Uterus (tissue), 4 donors: Measurements from ENCODE around the gene NEURL1B. TPM values are rescaled to one million over a fixed set of nuclear protein-coding genes. Genes with fewer than 3 reads are reported as not detected.

ENCODE experiments used
- DNase-seq, 2 donors: peaks; one replicate each; pipeline ENCODE4 v3.0.0-alpha.2; 2019 to 2020
- H3K27ac ChIP-seq, 2 donors: fragments of 200-600 bp; sonication (generic); 1 replicate in 1 of 2; 2 replicates in 1 of 2; pipeline ENCODE4 v1.5.1; 2016 to 2018
- H3K27me3 ChIP-seq, 2 donors: fragments of 200-600 bp; sonication (generic); one replicate each; pipeline ENCODE4 v1.5.1; 2018 to 2019; ENCODE audit warnings: control low read depth in 1 of 2
- H3K36me3 ChIP-seq, 2 donors: fragments of 200-600 bp; sonication (generic); one replicate each; pipeline ENCODE4 v1.5.1; 2019; ENCODE audit warnings: control low read depth in 1 of 2
- H3K4me1 ChIP-seq, 2 donors: fragments of 200-600 bp; sonication (generic); one replicate each; pipeline ENCODE4 v1.5.1; 2018 to 2019; ENCODE audit warnings: control low read depth in 1 of 2
- H3K4me3 ChIP-seq, 2 donors: fragments of 200-600 bp; sonication (generic); 1 replicate in 1 of 2; 2 replicates in 1 of 2; pipeline ENCODE4 v1.5.1; 2018 to 2019; ENCODE audit warnings: mild to moderate bottlenecking in 1 of 2
- H3K9me3 ChIP-seq, 2 donors: fragments of 200-600 bp; sonication (generic); one replicate each; pipeline ENCODE4 v1.5.1; 2019; ENCODE audit warnings: control low read depth in 1 of 2
- POLR2A ChIP-seq, 2 donors: fragments of 450-650 bp; IDR thresholded peaks; one replicate each; pipeline ENCODE4 v1.6.1; 2016; ENCODE audit warnings: antibody characterized with exemption in 2 of 2, mild to moderate bottlenecking in 1 of 2, moderate library complexity in 1 of 2
- intact Hi-C: fragments of 100-400 bp; cut with DNase I; formaldehyde crosslinking; loops from one replicate; pipeline ENCODE4 v1.15.1; 2023; ENCODE audit warnings: low total_unique reads
- total RNA-seq, 4 donors: library from RNA; depleted of rRNA in 3 of 4; stranded (reverse); fragments of >200 nt in 3 of 4; gene quantifications; one replicate each; pipeline versions ENCODE4 v1.1.0 to v1.2.4, GENCODE V29; 2014 to 2023
- TF ChIP-seq, protein P1 (sequence below), 4 experiments: fragments of 200-600 bp in 2 of 4; fragments of 450-650 bp in 2 of 4; sonication (generic) in 2 of 4; IDR thresholded peaks; one replicate each; pipeline ENCODE4 v1.5.1; 2016 to 2019; ENCODE audit warnings: antibody characterized with exemption in 4 of 4, mild to moderate bottlenecking in 2 of 4, moderate library complexity in 1 of 4
- donor health status: DM: yes; HTN: yes; CAD: no.

Gene NEURL1B
- total RNA-seq, 4 donors from 2014 or later = 51.1 to 136 (median 74.1) TPM

- intact Hi-C loops = no loop called here
- Histone ChIP-seq H3K4me3 (no peak overlapping the region), H3K27me3 (no peaks in the 10 kb centered on the region), H3K4me1 (no peaks in the 10 kb centered on the region), H3K27ac (no peak overlapping the region), H3K9me3 (no peaks in the 10 kb centered on the region), H3K36me3 (no peaks in the 10 kb centered on the region)
- peak in 1 of 2 donors; percentile 14 for DNase-seq
- TF ChIP-seq POLR2A (IDR thresholded peaks at IDR 0.05) = no peak
- TF ChIP-seq, protein P1, sequence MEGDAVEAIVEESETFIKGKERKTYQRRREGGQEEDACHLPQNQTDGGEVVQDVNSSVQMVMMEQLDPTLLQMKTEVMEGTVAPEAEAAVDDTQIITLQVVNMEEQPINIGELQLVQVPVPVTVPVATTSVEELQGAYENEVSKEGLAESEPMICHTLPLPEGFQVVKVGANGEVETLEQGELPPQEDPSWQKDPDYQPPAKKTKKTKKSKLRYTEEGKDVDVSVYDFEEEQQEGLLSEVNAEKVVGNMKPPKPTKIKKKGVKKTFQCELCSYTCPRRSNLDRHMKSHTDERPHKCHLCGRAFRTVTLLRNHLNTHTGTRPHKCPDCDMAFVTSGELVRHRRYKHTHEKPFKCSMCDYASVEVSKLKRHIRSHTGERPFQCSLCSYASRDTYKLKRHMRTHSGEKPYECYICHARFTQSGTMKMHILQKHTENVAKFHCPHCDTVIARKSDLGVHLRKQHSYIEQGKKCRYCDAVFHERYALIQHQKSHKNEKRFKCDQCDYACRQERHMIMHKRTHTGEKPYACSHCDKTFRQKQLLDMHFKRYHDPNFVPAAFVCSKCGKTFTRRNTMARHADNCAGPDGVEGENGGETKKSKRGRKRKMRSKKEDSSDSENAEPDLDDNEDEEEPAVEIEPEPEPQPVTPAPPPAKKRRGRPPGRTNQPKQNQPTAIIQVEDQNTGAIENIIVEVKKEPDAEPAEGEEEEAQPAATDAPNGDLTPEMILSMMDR (IDR thresholded peaks at IDR 0.05) = no peak
These were observed 18.7 kb upstream of the NEURL1B start for GRCh38 chr5:172622091-172623046.

DNA sequence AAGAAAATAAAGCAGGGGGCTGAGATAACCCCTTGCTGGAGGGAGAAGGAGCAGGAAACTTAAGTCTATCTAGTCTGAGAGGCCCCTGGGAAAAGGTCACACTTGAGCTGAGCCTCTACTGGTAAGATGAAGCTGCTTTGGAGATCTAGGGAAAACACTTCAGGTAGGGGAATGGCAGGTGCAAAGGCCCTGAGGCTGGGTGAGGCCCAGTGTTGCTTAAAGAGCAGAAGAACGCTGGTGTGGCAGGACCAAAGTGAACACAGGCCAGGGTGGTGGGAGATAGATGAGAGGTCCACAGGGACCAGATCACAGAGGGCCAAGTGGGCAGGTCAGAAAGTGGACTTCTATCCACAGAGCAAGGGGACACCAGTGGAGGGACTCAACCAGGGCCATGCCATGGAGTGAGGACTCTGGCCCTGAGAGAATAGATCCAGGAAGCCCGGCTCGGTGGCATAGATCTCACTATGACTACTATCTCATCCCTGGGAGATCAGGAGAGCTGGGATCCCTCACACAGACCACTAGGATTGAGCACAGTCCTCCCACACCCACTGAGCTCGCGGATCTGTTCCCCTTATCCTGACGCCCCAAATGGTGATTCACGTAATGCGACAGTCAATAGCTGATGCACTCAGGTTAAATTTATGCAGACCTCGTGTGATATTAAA lies 17.6 kb upstream of the NEURL1B start:
- Histone ChIP-seq H3K27ac (no peak overlapping the region), H3K9me3 (no peaks in the 10 kb centered on the region), H3K4me1 (no peaks in the 10 kb centered on the region), H3K36me3 (no peaks in the 10 kb centered on the region), H3K4me3 (no peak overlapping the region), H3K27me3 (no peaks in the 10 kb centered on the region)
- peak in 1 of 2 donors; percentile 11 for DNase-seq
- intact Hi-C loops = no loop called here
- TF ChIP-seq POLR2A (IDR thresholded peaks at IDR 0.05) = no peak
- TF ChIP-seq, protein P1 (IDR thresholded peaks at IDR 0.05) = no peak

- Histone ChIP-seq H3K9me3 (no peaks in the 10 kb centered on the region), H3K4me3 (no peak overlapping the region), H3K4me1 (no peaks in the 10 kb centered on the region), H3K36me3 (no peaks in the 10 kb centered on the region), H3K27me3 (no peaks in the 10 kb centered on the region), H3K27ac (no peak overlapping the region)
- DNase-seq = peak in 1 of 2 donors; percentile 11
- intact Hi-C loops = no loop called here
- no peak for TF ChIP-seq POLR2A (IDR thresholded peaks at IDR 0.05)
- TF ChIP-seq, protein P1 (IDR thresholded peaks at IDR 0.05) = no peak
These were observed 16.7 kb upstream of the NEURL1B start for GRCh38 chr5:172624083-172624995.

GRCh38 chr5:172624996-172625964 lies 15.8 kb upstream of the NEURL1B start:
- H3K27me3 ChIP-seq = no peaks in the 10 kb centered on the region
- peak in 1 of 2 donors; percentile 9 for DNase-seq
- intact Hi-C loops = no loop called here

More at GRCh38 chr5:172624996-172625964, 15.8 kb upstream of the NEURL1B start:
- Histone ChIP-seq H3K9me3 (no peaks in the 10 kb centered on the region), H3K4me3 (no peak overlapping the region), H3K4me1 (no peaks in the 10 kb centered on the region), H3K27ac (no peak overlapping the region), H3K36me3 (no peaks in the 10 kb centered on the region)
- TF ChIP-seq, protein P1 (IDR thresholded peaks at IDR 0.05) = no peak
- no peak for TF ChIP-seq POLR2A (IDR thresholded peaks at IDR 0.05)
